ENCODE data around the gene GPR158. TPM values are rescaled to one million over a fixed set of nuclear protein-coding genes. Genes with fewer than 3 reads are reported as not detected.
A peak's percentile ranks its signal among the peaks of the same experiment; 100 is the strongest.

GPR158 gene
- total RNA-seq, 1 donor from 2014 or later = not detected

DNA sequence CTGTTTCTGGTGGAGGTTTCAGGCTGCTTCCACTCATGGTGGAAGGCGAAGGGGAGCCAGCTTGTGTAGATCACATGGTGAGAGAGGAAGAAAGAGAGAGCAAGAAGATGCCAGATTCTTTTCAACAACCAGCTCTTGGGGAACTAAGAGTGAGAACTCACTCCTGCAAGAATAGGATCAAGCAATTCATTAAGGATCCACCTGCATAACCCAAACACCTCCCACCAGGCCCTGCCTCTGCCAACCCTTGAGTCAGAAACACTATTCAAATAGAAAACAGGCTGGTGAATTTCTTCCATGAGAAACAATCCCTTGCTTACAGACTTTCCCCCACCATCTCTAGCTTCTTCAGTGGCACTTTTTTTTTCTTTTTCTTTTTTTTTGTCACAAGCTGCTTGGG lies 317.2 kb downstream of the GPR158 start:
- DNase-seq (ENCODE audit: extremely low read depth, low read depth, low spot score) = no peak

GRCh38 chr10:25492680-25493079 lies 317.9 kb downstream of the GPR158 start:
- DNase-seq (ENCODE audit: extremely low read depth, low read depth, low spot score) = no peak

DNA sequence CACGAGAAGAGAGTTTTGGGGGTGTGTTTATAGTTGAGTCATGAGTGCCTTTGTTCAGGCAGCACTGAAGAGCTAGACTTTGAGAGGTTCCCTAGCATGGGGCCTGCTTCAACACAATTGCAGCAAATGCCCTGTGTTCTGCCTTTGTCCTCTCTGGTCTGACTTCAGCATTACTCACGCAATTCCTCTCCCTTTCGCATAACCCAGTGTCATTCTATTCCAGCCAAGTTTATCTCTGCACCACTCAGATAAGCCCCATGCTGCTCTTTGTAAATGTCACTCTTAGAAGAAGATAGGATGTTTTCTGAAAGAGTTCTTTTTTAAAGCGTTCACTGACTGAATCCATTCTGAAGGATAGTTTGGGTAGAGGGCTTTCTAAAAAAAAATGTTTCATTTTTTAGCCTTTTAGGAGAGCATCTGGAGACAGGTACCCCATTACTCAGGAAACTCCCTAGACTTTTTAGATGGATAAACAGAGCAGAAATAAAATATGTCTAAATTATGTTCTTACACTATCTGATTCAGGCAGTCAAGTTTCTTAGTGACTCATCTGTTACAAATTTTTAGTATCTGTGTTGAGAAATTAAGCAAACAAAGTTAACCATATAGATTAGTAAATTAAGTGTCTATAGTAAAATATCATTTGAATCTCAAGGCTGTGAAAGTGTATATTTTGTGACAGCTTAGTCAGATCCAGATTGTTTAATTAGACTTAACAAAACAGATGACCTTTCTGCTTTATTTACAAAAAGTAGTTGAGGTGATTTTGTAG lies 318.5 kb downstream of the GPR158 start:
- DNase-seq (ENCODE audit: extremely low read depth, low read depth, low spot score) = peak; percentile 1

DNA sequence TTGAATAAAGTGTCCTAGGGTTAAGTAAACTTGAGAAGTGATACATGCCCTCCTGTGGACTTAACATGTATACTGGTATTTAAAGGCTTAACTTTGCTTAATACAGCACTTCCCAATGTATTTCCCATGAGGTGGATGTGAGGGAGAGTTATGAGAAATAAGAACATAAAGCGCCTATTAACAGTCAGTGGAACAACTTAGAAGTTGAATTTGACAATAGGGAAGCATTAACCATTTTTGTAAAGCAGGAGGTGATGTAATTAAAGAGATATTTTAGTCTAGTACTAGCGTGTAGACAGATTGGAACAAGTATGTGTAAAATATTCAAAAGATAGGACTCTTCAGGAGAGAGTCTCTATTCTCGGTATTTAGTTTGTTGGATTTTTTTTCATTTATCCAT lies 322.4 kb downstream of the GPR158 start:
- DNase-seq (ENCODE audit: extremely low read depth, low read depth, low spot score) = no peak

DNA sequence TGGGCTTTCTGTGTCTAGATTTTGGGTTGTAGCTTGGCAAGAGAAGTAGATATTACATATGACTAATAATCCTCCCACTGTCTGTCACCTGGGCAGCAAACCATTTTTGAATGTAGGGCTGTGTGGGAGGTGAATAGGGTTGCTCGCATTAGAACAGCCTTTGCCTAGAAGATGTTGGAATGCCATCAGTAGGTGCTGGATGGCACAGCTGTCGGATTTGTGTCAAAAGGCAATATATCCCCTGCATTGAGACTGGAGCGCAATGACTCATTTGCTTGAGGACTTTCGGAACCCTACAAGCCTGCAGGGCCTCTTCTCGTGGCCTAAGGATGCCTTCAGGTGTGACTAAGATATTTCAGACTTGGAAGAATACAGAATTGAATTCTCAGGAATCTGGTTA lies 323.8 kb downstream of the GPR158 start:
- no peak for DNase-seq (ENCODE audit: extremely low read depth, low read depth, low spot score)

- DNase-seq (ENCODE audit: extremely low read depth, low read depth, low spot score) = no peak
Observed at GRCh38 chr10:25501912-25502311, 327.1 kb downstream of the GPR158 start.

GRCh38 chr10:25502453-25502852 lies 327.7 kb downstream of the GPR158 start:
- no peak for DNase-seq (ENCODE audit: extremely low read depth, low read depth, low spot score)

GRCh38 chr10:25504306-25504705 lies 329.5 kb downstream of the GPR158 start:
- no peak for DNase-seq (ENCODE audit: extremely low read depth, low read depth, low spot score)

DNA sequence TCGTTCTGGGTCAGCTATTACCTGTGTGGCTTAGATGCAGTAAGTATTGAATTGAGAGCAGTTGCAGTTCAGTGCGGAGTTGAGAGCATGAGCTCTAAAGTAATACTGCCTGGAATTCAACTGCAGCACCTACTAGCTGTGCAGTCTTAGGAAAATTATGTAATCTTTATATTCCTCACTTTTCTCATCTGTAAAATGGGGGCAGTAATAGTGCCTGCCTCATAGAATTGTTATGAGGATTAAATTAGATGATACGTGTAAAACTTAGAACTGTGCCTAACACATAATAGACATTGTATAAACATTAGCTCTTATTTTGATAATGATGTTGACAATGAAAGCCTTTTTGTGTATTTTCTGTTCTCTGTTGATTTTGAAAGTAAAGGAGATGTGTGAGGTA lies 330.0 kb downstream of the GPR158 start:
- DNase-seq (ENCODE audit: extremely low read depth, low read depth, low spot score) = no peak

DNA sequence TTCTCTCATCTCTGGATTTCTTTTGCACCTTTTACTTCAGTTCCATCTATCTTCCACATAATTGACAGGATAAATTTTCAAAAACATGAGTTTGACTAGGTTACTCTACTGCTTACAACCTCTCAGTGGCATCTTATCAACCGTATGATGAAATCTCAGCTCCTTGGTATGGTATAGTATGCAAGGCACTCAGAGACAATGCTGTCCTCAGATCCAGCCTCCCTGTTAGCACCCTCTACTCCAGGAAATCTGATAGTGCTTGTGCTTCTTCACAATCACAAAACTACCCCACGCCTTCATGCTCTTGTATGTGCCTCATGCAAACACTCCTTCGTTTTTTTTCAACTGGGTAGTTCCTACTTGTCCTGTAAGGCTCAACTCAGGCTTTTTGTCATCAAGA lies 330.7 kb downstream of the GPR158 start:
- no peak for DNase-seq (ENCODE audit: extremely low read depth, low read depth, low spot score)

DNA sequence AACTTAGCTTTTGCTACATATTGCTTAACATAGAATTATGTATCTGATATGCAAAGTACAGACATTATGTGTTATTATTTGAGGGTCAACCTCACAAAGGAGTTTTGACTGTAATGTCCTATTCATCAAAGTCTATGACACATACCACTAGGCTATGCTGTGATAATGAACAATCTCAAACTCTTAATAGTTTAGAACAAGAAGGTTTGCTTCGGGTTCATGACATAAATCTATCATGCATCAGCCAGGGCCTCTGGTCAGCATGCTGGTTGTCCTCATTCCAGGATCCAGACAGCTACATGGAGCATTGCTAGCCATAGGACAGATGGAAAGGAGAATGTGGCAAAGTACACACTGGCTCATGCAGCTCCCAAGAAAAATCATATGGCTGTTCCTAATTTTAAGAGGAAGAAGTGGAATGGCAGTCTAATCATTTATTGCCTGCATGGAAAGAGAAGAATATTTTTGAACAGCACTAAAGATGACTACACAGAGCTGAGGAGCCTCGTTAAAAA lies 332.1 kb downstream of the GPR158 start:
- DNase-seq (ENCODE audit: extremely low read depth, low read depth, low spot score) = no peak

DNA sequence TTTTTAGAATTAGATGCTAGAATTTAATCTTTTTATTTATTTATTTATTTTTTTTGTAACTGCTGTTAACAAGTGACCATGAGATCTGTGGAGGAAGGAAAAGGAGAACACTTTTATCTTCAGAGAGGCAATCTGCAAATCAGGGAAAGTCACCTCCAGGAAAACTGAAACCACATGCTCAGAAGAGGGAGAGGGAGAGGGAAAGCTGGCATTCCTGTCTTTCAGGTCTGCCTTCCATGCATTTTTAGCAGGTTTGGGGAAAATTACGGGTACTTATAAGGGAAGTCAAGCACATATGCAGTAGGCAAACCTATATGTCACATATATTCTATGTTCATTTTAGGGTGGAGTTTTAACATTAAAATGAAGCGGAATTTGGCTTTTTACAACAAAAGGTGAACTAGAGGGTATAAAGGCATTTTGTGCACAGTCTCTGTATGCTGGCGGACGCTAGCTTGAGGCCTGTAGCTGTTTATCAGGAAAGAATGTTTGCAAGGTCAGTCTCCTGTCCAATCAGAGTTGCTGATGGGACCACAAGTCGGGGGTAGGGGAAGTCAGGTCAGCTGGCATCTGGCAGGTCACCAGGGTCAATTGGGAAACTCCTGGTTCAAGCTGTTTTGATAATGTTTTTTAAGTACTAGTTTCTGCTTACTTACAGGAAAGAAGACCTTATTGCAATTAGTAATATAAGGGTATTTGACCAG lies 333.5 kb downstream of the GPR158 start:
- no peak for DNase-seq (ENCODE audit: extremely low read depth, low read depth, low spot score)

- no peak for DNase-seq (ENCODE audit: extremely low read depth, low read depth, low spot score)
Observed at GRCh38 chr10:25509151-25509550, 334.4 kb downstream of the GPR158 start.

GRCh38 chr10:25522294-25522693 lies 347.5 kb downstream of the GPR158 start:
- DNase-seq (ENCODE audit: extremely low read depth, low read depth, low spot score) = no peak

DNA sequence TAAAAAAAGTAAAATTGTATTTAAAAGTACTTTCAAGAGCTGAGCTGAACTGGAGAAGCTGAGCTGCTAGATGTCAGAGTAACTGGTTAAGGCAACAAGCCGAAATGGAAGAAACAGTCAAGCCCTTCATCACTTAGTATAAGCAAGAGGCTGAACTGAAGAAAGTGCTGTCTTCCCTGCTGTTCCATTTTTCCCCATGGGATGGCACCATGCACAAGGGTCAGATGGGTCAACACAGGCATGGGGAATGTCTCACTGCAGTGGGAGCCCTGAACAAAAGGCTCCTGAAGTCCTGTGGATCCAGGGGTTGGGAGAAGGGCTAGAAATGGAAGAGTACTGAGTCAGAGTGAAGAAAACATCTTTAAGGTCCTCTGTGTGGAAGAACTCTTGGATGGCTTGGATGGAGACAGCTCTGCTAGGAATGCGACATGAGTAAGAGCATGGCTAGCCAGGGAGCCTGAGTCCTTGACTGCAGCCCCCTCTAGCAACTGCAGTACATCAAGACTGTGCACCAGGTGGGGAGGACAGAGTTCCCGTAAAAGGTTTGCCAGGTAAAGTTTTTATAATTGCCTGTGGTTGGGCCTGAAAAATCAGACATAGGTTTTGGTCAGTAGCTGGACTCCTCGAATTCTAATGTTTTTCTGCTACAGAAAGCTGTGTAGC lies 348.3 kb downstream of the GPR158 start:
- no peak for DNase-seq (ENCODE audit: extremely low read depth, low read depth, low spot score)

GRCh38 chr10:25530306-25530705 lies 355.5 kb downstream of the GPR158 start:
- DNase-seq (ENCODE audit: extremely low read depth, low read depth, low spot score) = no peak

- DNase-seq (ENCODE audit: extremely low read depth, low read depth, low spot score) = no peak
Observed at GRCh38 chr10:25531457-25532061, 356.8 kb downstream of the GPR158 start.

DNA sequence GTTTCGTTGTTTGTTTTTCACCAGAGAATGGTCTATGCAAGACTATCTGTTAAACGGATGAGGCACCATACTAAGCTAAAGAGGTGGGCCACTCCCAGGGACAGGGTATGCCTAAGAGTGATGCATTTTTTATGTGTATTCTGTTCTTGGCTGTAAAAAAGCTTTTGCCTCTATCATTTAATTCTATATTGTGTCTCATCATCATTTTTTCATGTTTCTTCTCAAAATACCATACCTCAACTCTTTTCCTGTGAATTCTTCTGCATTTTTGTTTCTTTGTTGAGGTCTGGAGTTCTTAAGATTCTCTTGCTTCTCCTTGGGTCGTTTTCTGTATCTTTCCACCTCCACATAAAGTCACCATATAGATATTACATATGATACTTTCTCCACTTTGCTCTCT lies 357.4 kb downstream of the GPR158 start:
- DNase-seq (ENCODE audit: extremely low read depth, low read depth, low spot score) = no peak

GRCh38 chr10:25536027-25536426 lies 361.2 kb downstream of the GPR158 start:
- no peak for DNase-seq (ENCODE audit: extremely low read depth, low read depth, low spot score)

DNA sequence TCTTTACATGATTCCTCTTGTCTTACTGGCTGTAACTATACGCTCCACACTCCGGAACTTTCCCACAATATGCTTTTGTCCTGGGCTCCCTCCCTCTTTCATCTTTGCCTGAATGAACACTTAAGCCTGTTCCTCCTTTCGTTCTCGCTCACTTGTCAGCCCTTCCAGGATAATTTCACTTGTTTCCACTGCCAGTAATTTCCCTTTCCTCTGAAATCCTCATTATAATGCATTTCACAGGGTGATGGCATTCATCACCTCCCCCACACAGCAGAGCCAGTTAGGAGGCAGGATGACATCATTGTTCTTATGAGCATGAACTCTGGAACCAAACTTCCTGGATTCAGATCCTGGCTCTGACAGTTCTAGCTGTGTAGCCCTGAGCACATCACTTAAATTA lies 372.6 kb downstream of the GPR158 start:
- no peak for DNase-seq (ENCODE audit: extremely low read depth, low read depth, low spot score)

GRCh38 chr10:25552283-25552919 lies 377.6 kb downstream of the GPR158 start:
- no peak for DNase-seq (ENCODE audit: extremely low read depth, low read depth, low spot score)
